NB4 (cell line): ENCODE measurements around the gene NOTUM.
"Not testable (repeated sequence)": the region's sequence is repeated elsewhere in the genome, so short reads cannot be mapped to it uniquely, and the experiment has no call there.

Experiments used
- DNase-seq: peaks from one replicate; pipeline ENCODE4 v3.0.0; 2010; ENCODE audit warnings: low read depth
- H3K4me3 ChIP-seq: one replicate; pipeline ENCODE4 v1.5.1; 2011; ENCODE audit warnings: mild to moderate bottlenecking, low read depth, low read length, moderate library complexity
- CTCF ChIP-seq: IDR thresholded peaks from one replicate; pipeline ENCODE4 v1.5.1; 2012; ENCODE audit warnings: low read depth, low read length
- MAX ChIP-seq: IDR thresholded peaks from 2 replicates; pipeline ENCODE4 v1.6.1; 2011; ENCODE audit warnings: low read depth, low read length
- MYC ChIP-seq: IDR thresholded peaks from 2 replicates; pipeline ENCODE4 v1.6.1; 2011; ENCODE audit warnings: low read depth, low read length
- POLR2A ChIP-seq: IDR thresholded peaks from 2 replicates; pipeline ENCODE4 v1.6.1; 2011; ENCODE audit warnings: mild to moderate bottlenecking; ENCODE audit not compliant: insufficient read length; ENCODE audit errors: extremely low read depth

NOTUM gene

GRCh38 chr17:81986606-81987005 is 25.6 kb upstream of the NOTUM start:
- TF ChIP-seq MAX: no peak
- no peak for TF ChIP-seq MYC
- TF ChIP-seq CTCF: no peak
- no peak for TF ChIP-seq POLR2A
- H3K4me3 ChIP-seq: no peak overlapping the region
- DNase-seq: no peak

- no peak for DNase-seq
- no peak overlapping the region for H3K4me3 ChIP-seq
- TF ChIP-seq MYC: no peak
- TF ChIP-seq MAX: no peak
- no peak for TF ChIP-seq POLR2A
Measured at GRCh38 chr17:81984773-81985410, 23.9 kb upstream of the NOTUM start.

GRCh38 chr17:81983639-81984373 is 22.8 kb upstream of the NOTUM start:
- no peak for TF ChIP-seq MAX
- no peak for TF ChIP-seq POLR2A
- TF ChIP-seq CTCF: no peak
- TF ChIP-seq MYC: no peak
- DNase-seq: no peak
- no peak overlapping the region for H3K4me3 ChIP-seq

GRCh38 chr17:81983011-81983638 is 22.1 kb upstream of the NOTUM start:
- H3K4me3 ChIP-seq: no peak overlapping the region
- no peak for TF ChIP-seq POLR2A
- no peak for TF ChIP-seq MYC
- TF ChIP-seq MAX: no peak
- no peak for TF ChIP-seq CTCF
- DNase-seq: no peak

GRCh38 chr17:81981511-81981910 is 20.5 kb upstream of the NOTUM start:
- DNase-seq, H3K4me3 ChIP-seq: not testable (repeated sequence)

- H3K4me3 ChIP-seq: no peak overlapping the region
- TF ChIP-seq POLR2A: no peak
- TF ChIP-seq CTCF: no peak
- no peak for TF ChIP-seq MYC
- no peak for TF ChIP-seq MAX
- DNase-seq: no peak
Measured at GRCh38 chr17:81980707-81981343, 19.8 kb upstream of the NOTUM start.
